AG09319 (cell line): ENCODE results near the gene SYAP1.

ENCODE experiments used
- DNase-seq: peaks from one replicate; pipeline ENCODE4 v3.0.0-alpha.2; 2010; ENCODE audit warnings: low read depth; ENCODE audit errors: extremely low read depth
- CTCF ChIP-seq: IDR thresholded peaks from 2 replicates; pipeline ENCODE4 v1.5.1; 2011; ENCODE audit warnings: low read depth, mild to moderate bottlenecking, inconsistent platforms, low read length, moderate library complexity

The SYAP1 gene, protein sequence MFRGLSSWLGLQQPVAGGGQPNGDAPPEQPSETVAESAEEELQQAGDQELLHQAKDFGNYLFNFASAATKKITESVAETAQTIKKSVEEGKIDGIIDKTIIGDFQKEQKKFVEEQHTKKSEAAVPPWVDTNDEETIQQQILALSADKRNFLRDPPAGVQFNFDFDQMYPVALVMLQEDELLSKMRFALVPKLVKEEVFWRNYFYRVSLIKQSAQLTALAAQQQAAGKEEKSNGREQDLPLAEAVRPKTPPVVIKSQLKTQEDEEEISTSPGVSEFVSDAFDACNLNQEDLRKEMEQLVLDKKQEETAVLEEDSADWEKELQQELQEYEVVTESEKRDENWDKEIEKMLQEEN

GRCh38 chrX:16719334-16720084 lies at the start of gene SYAP1:
Gene SYAP1, plus strand, starts transcription at chrX:16719612. Its CDS starts 113 bp downstream, at chrX:16719725.
- no peak for TF ChIP-seq CTCF
- DNase-seq, result peak; percentile 92

- peak; percentile 36 for DNase-seq
- TF ChIP-seq CTCF, result peak; percentile 35
These were observed 48.4 kb upstream of the SYAP1 start for GRCh38 chrX:16671005-16671404.

GRCh38 chrX:16678689-16679088 lies 40.7 kb upstream of the SYAP1 start:
- TF ChIP-seq CTCF, result no peak
- DNase-seq, result no peak

DNA sequence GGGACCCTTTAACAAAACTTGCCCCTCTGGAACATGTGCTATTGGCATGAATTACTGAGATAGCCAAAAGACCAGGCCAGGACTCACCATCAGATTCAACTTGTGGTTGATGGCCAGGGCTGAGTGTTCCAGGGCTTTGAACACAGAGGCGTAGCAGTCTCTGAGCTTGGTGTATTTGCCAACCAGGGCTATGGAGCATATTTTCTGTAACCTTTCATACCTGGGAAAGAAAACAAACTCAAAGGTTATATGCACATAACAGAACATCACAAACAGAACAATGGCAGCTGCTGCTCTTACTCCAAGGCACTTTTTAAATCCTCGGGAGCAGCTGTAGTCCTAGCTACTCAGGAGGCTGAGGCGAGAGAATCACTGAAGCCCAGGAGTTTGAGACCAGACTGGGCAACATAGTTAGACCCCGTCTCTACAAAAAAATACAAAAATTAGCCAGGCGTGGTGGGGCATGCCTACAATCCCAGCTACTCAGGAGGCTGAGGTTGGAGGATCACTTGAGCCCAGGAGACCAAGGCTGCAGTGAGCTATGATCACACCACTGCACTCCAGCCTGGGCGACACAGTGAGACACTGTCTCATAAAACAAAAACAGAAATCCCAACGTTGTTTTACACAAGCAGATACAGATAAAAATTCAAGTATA lies 36.3 kb upstream of the SYAP1 start:
- no peak for TF ChIP-seq CTCF

GRCh38 chrX:16687514-16687913 lies 31.9 kb upstream of the SYAP1 start:
- TF ChIP-seq CTCF, result no peak

More for the DNA sequence above, 36.3 kb upstream of the SYAP1 start:
- DNase-seq, result no peak

DNA sequence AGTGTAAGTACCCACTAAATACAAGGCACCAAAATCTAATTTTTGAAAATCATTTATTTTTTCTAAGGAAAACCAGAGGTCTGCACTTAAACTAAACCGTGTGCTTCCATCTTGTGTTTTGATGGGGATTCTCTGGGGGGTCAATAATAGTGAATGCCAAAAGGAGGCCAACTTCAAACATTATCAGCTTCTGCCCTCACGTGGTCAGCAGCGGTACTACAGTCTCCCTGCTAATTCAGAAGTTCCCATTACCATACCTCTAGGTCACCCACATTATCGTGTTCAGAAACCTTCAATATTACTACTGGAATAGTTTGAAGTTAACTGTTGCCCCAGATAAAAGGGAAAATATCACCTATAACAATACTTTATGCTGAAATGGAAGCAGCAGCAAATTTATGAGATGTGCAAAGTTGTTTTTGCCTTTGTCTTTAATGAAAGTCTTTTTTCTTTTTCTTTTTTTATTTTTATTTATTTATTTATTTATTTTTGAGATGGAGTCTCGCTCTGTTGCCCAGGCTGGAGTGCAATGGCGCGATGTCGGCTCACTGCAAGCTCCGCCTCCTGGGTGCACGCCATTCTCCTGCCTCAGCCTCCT lies 24.2 kb upstream of the SYAP1 start:
- DNase-seq, result no peak

More at GRCh38 chrX:16687514-16687913, 31.9 kb upstream of the SYAP1 start:
- DNase-seq, result no peak

More for the DNA sequence above, 24.2 kb upstream of the SYAP1 start:
- peak; percentile 95 for TF ChIP-seq CTCF
